GM19023 (cell line): ENCODE results near the gene SMIM44.

Experiments used
- ATAC-seq: cut with Tn5 transposase; IDR thresholded peaks from one replicate; pipeline ENCODE4 v1.9.1; 2021; ENCODE audit warnings: mild to moderate bottlenecking, moderate library complexity; ENCODE audit not compliant: unreplicated experiment

Gene SMIM44

GRCh38 chr19:3501780-3502179 lies 18.5 kb upstream of the SMIM44 start:
- ATAC-seq = no peak

GRCh38 chr19:3500429-3501101 lies 17.3 kb upstream of the SMIM44 start, which contains the start of gene DOHH:
TSS of gene DOHH (minus strand) at chr19:3500674. CDS start at chr19:3496814, 3,860 bp downstream.
- peak; percentile 80 for ATAC-seq

DNA sequence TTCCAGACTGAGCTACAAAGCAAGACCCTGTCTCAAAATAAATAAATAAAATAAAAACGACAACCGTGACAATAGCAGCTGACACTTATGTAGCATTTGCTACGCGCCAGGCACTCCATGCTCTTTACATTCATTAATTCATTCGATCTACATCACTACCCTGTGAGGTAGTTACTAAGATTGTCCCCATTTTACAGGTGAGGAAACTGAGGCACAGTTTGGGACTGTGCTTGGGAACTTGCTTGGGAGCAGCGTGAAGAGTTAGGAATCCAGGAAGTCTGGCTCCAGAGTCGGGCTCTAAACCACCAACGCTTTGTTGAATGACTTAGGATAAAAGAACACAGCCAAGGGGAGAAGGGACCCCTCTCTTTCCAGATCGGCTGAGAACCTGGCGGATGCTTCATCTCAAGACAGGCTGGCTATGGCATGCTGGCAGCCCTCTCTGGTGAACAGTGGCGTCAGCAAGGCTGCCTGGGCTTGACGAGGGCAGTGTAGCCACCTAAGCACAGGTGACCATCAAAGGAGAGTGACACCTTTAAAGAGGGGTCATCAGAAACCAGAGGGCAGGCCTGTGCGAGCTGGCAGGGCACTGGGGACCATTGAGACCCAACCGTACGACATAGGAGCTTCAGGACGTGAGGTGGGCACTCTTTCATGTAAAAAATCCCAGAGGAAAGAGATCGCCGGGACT lies 16.6 kb upstream of the SMIM44 start:
- no peak for ATAC-seq

- no peak for ATAC-seq
Measured at GRCh38 chr19:3497757-3498520, 14.7 kb upstream of the SMIM44 start.

DNA sequence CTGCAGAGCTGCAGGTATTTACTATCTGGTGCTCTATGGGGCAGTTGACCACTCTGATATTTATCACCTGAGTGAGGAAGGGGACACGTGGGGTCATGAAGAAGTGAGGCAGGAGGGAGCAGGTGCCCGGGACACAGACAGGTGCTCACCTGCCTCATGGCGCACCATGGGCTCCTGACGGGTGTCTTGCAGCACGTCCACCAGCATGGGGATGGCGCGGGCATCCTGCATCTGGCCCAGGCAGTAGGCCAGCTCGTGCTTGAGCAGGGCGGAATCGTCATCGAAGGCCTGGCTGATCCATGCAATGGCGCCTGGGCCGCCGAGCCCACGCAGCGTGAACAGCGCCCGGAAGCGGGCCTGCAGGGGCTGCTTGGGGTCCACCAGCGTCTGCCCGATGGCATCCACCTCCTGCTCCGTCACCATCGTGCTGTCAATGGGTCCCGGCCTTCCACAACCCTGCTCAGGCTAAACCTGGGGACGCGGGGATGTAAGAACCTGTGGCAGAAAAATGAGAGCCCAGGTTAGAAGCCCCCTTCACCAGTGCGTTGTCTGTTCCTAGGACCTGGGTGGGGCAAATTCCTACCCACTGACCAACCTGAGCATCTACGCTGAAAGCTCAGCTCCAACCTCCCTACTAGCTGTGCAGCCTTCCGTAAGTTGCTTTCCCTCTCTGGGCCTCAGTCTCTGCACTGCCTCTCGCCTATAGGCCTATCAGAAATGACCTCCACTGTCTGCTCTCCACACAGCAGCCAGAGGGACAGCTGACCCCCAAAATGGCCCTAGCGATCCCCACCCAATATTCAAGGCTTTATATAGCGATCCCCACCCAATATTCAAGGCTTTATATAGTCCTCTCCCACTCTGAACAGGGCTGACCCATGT lies 13.4 kb upstream of the SMIM44 start:
- no peak for ATAC-seq

GRCh38 chr19:3494559-3494958 lies 11.3 kb upstream of the SMIM44 start:
- no peak for ATAC-seq

DNA sequence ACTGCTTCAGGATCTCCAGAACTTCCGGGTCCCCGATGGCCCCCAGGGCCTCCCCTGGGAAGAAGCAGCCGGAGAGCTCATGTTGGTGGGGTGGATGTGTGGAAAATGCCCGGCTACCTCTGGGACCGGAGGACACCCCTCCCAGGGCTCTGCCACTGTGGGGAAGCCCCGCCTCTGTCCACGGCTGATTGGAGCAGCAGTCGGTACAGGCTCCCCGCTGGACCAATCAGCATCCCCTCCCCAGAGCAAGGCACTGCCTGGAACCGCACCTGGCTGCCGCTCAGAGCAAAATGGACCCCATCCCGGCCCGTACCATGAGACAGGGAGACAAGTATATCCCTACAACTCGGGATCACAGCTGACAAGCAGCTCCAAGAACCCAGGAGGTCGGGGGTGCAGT lies 10.8 kb upstream of the SMIM44 start:
- ATAC-seq = no peak

- ATAC-seq = no peak
Measured at GRCh38 chr19:3493651-3494050, 10.4 kb upstream of the SMIM44 start.

DNA sequence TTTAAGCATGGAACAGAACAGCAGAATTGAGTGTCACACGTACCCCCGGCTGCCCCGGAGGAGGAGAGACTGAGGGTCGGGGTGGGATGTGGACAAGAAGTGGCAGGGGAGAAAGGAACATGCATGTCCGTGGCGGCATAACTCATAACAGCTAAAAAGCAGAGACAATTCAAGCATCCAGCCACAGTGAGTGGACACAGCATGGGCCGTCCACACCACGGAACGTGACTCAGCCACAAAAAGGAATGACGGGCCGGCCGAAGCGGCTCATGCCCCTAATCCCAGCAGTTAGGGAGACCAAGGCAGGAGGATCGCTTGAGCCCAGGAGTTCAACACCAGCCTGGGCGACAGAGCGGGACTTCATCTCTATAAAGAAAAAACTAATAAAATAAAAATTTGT lies 9.7 kb upstream of the SMIM44 start:
- ATAC-seq = no peak

DNA sequence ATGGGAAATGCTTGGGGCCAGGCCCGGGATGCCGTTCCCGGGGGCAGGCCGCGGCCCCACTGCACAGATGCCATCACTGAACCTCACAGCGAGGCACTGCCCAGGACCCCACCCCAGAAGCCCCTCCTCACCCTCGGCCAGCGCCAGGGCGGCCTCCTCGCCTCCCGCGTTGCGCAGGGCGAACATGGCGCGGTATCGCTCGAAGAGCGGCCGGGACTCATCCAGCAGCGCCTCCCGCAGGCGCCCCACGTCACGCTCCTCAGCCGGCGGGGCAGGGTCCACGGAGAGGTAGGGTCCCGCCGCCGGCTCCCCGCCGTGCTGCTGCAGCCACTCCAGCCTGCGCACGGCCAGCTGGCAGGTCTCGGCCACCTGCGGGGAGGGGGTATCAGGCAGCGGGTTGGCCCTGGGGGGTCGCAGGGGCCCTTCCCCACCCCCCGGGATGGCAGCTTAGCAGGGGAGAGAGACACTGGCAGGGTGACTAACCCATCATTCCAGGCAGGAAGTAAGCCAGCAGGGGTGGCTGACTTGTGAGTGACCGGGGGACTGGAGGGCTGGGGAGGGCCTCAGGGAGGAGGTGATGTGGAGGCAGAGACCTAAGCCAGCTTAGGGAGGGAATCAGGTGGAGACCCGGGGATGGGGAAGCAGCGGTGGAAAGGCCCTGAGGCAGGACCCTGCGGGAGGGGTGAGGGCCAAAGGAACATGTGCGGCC lies 9.0 kb upstream of the SMIM44 start:
- no peak for ATAC-seq

DNA sequence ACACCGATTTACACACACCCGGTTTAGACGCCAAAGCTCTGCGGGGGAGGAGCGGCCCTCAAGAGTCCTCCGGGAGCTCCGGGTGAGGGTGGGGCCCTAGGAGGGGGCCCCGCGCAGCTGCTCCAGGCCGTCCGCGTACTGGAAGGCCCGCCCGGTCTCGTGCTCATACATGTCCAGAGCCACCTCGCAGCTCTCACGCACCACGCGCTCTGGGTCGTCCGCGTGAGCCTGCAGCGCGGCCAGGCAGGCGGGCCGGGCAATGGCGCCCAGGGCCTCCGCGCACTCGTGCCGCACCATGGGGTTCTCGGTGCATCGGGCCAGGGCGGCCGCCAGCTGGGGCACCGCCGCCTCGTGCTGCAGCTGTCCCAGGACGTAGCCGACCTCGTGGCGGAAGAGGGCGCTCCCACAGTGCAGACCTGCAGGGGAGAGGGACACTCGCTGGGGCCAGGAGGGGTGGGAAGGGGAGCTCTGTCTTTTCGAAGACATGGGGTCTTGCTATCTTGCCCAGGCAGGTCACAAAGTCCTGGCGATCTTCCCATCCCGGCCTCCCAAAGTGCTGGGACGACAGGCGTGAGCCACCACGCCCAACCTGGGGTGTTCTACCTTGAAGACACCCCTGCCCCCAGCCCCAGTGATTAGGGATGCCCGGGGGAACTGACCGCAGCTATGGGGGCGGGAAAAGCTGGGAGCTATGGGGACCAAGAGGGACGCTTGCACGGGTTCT lies 8.3 kb upstream of the SMIM44 start:
- ATAC-seq = no peak

- no peak for ATAC-seq
Measured at GRCh38 chr19:3482507-3483225, 575 bp downstream of the SMIM44 start.

DNA sequence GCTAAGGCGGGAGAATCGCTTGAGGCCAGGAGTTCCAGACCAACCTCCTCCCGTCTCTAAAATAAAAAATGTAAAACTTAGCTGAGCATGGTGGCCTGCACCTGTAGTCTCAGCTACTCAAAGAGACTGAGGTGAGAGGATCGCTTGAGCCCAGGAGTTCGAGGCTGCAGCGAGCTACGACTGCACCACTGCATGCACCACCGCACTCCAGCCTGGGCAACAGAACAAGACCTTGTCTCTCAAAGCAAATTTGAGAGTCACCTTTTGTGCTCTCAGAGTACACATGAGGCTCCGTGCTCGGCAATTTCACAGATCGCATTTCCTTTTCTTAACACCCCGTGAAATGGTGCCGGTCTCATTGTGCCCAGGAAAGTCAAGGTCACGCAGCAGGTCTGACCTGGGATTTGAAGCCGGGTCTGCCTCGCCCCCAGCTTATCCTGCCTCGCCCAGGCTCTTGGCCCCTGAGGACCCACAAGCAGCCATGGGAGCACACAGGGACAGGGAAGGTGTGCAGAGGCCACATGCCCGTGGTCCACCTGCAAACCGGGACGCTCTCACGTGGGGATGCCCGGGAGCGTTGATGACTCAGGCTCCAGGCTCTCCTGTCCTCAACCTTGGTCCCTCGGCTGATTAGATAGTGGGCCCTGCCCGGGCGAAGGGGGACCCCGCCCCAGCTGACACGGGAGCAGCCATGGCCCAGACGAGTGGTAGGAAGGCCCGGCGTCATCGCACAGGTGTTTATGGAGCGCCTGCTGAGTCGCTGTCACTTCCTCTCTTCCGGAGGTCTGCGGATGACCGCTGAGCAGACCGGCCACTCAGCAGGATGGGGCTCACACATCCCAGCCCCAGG lies 1.8 kb downstream of the SMIM44 start:
- no peak for ATAC-seq

DNA sequence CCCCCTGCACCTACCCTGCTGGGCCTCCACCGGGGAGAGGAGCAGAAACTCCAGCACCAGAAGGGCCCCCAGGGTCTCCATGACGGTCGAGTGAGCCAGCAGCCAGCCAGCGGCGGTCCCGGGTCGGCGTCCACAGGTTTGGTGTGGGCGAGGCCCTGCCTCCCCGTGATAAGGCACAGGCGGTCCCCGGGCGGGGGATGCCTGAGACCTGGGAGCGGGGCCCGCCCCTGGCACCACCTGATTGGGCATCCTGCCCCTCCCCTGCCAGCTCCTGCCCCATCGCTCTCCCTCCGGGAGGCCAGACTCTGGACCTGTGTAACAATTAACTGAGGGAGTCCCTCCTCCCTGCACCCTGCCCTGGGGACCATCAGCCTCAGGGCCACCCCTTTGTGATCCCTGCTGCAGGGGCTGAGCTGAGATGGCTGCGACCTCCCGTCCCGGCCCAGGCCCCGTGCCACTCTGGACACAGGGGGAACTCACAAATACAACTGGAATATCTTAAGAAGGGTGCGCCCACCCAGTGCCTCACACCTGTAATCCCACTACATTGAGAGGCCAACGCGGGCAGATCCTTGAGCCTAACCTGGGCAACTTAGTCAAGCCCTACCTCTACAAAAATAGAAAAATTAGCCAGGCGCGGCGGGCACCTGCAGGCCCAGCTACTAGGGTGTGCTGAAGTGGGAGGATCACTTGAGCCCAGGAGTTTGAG lies 2.7 kb downstream of the SMIM44 start, which contains the start of gene SMIM24:
Gene SMIM24 (minus strand): TSS at position 143 of the 709 bp plus-strand sequence. CDS start 62 bp downstream, at position 81.
- no peak for ATAC-seq

DNA sequence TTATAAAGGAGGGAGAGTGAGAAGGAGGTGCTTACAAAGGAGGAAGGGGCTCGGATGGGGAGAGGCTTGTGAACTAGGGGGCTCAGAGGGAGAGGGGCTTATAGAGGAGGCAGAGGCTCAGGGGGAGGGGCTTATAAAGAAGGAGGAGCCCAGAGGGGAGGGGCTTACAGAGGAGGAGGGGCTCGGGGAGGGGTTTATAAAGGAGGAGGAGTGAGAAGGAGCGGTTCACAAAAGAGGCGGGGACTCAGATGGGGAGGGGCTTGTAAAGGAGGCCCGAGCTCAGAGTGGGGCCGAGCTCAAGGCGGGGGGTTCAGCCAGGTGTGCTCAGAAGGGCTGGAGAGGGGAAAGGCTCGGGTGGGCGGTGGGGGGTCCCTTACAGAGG lies 3.4 kb downstream of the SMIM44 start:
- no peak for ATAC-seq

DNA sequence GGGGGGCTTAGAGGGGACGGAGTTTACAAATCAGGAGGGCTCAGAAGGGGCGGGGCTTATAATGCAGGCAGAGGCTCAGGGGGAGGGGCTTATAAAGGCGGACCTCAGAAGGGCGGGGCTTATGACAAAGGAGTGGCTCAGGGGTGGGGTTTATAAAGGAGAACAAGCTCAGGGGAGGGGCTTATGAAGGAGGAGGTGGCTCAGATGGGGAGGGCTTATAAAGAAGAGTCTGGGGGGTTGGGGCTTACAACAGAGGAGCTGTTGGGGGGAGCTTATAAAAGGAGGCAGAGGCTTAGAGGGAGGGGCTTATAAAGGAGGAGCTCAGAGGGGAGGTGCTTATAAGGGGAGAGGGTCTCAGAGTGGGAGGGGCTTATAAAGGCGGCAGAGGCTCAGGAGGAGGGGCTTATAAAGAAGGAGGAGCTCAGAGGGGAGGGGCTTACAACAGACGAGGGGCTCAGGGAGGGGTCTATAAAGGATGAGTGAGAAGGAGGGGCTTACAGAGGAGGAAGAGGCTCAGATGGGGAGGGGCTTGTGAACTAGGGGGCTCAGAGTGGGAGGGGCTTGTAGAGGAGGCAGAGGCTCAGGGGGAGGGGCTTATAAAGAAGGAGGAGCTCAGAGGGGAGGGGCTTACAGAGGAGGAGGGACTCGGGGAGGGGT lies 3.9 kb downstream of the SMIM44 start:
- ATAC-seq = no peak
